ENCODE measurements around the gene SPDEF.

SPDEF gene

DNA sequence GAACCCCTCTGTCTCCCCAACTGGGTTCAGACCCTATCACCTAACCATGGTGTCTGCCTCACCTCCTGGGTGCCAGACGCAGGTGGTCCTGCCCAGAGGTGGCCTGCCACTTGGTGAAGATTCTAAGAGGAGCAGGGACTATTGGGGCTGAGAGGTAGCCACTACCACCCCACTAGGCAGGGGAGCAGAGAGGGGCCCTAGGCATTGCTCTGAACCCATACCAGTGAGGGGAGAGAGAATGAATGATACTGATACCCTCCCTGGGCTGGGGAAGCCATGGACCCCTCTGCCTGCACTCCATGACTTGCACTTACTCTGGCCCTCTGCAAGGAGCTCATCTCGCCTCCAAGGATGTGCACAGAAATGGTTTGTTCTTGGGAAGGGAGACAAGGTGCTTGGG lies 31.7 kb upstream of the SPDEF start:
- TF ChIP-seq, protein P1, sequence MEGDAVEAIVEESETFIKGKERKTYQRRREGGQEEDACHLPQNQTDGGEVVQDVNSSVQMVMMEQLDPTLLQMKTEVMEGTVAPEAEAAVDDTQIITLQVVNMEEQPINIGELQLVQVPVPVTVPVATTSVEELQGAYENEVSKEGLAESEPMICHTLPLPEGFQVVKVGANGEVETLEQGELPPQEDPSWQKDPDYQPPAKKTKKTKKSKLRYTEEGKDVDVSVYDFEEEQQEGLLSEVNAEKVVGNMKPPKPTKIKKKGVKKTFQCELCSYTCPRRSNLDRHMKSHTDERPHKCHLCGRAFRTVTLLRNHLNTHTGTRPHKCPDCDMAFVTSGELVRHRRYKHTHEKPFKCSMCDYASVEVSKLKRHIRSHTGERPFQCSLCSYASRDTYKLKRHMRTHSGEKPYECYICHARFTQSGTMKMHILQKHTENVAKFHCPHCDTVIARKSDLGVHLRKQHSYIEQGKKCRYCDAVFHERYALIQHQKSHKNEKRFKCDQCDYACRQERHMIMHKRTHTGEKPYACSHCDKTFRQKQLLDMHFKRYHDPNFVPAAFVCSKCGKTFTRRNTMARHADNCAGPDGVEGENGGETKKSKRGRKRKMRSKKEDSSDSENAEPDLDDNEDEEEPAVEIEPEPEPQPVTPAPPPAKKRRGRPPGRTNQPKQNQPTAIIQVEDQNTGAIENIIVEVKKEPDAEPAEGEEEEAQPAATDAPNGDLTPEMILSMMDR (IDR thresholded peaks at IDR 0.05) = no peak

DNA sequence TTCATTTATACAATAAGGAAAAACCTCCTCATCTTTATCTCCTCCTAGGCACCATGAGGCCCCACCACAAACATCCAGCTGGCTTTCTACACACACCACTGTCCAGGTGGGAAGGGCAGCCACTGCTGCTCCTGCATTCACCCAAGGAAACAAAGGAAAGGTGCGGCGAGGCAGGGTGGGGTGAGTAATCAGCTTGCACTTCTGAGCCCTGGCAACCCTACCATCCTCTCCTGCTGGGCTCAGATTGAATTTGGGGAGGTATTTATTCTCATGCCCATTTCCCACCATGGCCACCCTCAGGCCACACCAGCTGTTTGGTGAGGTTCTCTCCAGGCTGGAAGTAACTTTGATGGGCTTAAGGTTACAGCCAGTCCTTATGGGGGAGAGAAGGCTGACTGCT lies 31.2 kb upstream of the SPDEF start:
- TF ChIP-seq, protein P1 (IDR thresholded peaks at IDR 0.05) = no peak

DNA sequence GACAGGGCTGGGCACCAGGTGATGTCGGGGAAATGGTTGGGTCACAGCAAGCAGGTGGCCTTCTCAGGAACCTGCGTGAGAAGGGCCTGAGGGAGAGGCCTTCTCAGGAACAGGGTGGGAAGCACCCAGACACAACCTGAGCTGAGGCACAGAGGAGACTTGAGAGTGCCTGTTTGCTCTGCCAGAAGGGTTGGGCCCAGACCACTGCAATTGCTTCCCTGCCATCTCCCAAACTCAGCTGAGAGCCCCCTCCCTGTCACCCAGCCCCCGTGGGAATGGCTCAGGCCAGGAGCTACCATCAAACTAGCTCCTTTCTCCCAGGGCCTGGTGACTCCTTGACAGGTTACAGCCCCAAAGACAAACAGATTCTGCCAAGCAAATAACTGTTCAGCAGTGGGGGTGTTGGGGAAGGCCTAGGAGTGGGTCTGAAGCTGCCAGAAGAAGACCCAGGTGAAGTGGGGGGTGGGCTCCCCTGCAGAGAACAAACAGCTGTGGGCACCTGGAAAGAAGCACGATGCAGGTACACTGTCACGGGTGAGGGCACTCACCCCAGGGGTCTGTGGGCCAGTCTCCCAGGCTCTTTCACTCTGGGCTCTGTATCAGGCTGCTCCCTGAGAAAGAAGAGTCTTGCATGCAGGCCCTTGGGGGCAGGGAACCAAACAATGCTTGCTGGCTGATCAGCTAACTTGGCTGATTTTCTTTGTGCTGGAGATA lies 30.4 kb upstream of the SPDEF start:
- TF ChIP-seq, protein P1 (IDR thresholded peaks at IDR 0.05) = no peak

DNA sequence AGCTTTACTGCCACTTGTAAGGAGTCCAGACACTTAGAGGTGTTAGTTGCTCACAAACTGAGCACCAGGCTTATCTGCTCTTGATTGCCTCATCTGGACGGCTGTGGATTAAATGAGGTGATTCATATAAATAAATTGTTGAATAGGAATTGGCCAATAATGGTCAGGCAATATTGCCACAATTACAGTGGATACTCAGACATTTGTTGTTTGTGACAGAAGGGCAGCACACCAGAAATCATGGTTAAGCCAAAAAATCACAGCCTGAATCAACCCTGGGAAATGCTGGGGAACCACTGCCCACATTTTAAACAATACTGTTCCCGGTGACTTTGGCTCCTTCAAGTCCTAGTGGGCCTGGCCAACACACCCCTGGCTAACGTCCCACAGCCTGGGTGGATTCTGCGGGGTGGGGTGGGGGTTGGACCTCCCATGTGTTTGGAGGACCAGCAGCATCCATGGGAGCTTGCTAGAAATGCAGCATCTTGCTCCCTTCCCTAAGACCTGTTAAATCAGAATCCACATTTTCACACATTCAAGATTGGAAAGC lies 29.5 kb upstream of the SPDEF start:
- TF ChIP-seq, protein P1 (IDR thresholded peaks at IDR 0.05) = no peak

DNA sequence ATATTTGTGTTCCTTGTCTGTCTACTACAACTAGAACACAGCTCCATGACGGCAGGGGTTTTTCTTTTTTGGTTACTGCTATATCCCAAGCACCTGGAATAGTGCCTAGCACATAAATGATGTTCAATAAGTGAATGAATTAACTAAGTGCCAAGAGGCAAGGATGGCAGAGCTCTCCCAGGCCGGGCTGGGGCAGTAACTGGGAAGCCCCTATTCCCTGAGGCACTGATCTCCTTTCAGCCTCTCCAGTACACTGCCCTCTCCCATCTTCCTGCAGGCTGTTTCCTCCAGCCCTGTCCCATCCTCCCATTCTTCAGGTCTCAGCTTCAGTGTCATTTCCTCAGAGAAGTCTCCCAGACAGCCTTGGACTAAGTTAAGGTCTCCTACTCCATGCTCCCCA lies 29.0 kb upstream of the SPDEF start:
- TF ChIP-seq, protein P1 (IDR thresholded peaks at IDR 0.05) = no peak

DNA sequence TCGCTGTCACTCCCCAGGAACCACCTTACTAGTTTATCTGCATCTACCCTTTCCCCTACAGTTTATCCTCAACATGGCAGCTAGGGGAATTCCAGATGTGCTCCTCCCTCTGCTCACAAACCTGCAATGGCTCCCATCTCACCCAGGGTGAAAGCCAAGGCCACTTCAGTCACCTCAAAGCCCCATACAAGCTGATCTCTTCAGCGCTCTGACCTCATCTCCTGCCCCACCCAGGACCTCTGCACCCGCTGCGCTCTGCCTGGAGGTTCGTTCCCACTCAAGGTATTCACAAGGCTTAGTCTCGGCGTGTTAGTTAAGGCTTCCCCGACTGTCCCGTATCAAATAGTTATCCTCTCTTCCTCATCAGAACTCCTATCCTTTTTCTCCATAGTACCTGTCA lies 28.6 kb upstream of the SPDEF start:
- TF ChIP-seq, protein P1 (IDR thresholded peaks at IDR 0.05) = no peak

DNA sequence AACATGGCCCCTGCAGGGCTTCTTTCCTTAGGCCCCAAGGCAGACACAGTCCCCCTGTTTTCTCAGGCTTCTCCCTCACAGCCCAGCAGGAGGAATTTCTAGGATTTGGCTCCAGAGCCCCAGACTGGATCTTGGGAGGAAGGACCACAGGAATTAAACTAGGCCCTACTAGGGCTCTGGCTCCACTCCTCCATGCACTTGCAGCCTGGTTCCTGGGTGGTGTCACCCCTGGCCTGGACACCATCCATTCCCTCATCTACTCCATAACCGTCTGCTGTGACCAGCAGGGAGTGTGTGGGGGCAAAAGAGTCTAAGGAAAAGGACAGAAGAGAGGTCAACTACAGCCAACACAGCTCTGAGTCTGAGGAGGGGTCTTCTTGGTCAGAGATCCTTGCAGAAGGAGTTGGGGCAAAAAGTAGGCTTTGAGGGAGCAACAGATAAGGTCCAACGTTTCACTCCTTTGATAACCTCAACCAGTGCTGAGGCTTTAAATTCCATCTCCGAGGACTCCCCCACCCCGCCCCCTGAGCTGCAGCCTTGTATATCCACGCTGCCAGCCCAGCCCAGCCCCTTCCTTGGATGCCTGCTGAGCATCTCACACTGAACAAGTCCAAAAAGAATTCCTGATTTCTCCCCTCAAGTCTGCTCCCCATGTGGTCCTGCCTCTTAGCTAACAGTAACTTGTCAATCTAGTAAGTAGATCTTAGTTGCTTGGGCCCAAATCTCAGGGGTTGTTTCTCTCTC lies 27.9 kb upstream of the SPDEF start:
- TF ChIP-seq, protein P1 (IDR thresholded peaks at IDR 0.05) = no peak

All from LNCAP (cell line).